HepG2 (cell line): ENCODE measurements around the gene LTB4R2. TPM values are rescaled to one million over a fixed set of nuclear protein-coding genes. Genes with fewer than 3 reads are reported as not detected.

ENCODE experiments used
- ATAD3A ChIP-seq: sonication (generic); formaldehyde crosslinking; IDR thresholded peaks from 2 replicates; pipeline ENCODE4 v1.4.0; 2020; ENCODE audit warnings: missing genetic modification reagents
- ATF5 ChIP-seq: sonication (generic); formaldehyde crosslinking; IDR thresholded peaks from 2 replicates; pipeline ENCODE4 v1.4.0; 2020; ENCODE audit warnings: mild to moderate bottlenecking, low read depth, missing genetic modification reagents
- IRF2 ChIP-seq: IDR thresholded peaks from 2 replicates; pipeline ENCODE4 v1.6.1; 2018; ENCODE audit warnings: missing genetic modification reagents, missing compliant biosample characterization
- KDM5A ChIP-seq: fragments of 200-600 bp; sonication (generic); IDR thresholded peaks from 2 replicates; pipeline ENCODE4 v1.7.0; 2018; ENCODE audit warnings: antibody characterized with exemption, mild to moderate bottlenecking, low read length, borderline replicate concordance
- PRDM10 ChIP-seq: sonication (generic); formaldehyde crosslinking; IDR thresholded peaks from 2 replicates; pipeline ENCODE4 v1.4.0; 2020; ENCODE audit warnings: low read depth, missing genetic modification reagents
- ZBTB33 ChIP-seq: sonication (generic); formaldehyde crosslinking; IDR thresholded peaks from 2 replicates; pipeline ENCODE4 v1.4.0; 2020; ENCODE audit warnings: missing genetic modification reagents
- ZMYM3 ChIP-seq: sonication (generic); formaldehyde crosslinking; IDR thresholded peaks from 2 replicates; pipeline ENCODE4 v1.5.1; 2020; ENCODE audit warnings: mild to moderate bottlenecking, missing genetic modification reagents
- ZNF318 ChIP-seq: sonication (generic); formaldehyde crosslinking; IDR thresholded peaks from 2 replicates; pipeline ENCODE4 v1.4.0; 2020; ENCODE audit warnings: mild to moderate bottlenecking, missing genetic modification reagents
- ZNF574 ChIP-seq: sonication (generic); formaldehyde crosslinking; IDR thresholded peaks from 2 replicates; pipeline ENCODE4 v1.4.0; 2020; ENCODE audit warnings: missing genetic modification reagents
- ZNF7 ChIP-seq: IDR thresholded peaks from 2 replicates; pipeline ENCODE4 v1.6.1; 2016; ENCODE audit warnings: missing biosample characterization, missing genetic modification reagents
- polyA plus RNA-seq, 8 experiments: library from polyadenylated mRNA; depleted of rRNA in 3 of 8; stranded (reverse) in 7 of 8; unstranded in 1 of 8; fragments of >200 nt; fragmentation: Illumina TruSeq in 4 of 8; extraction: Trizol in 4 of 8; gene quantifications; 2 replicates each; pipeline versions ENCODE4 v1.2.1 to v1.2.3, GENCODE V29; 2011 to 2016; ENCODE audit warnings: low read depth in 4 of 8, missing spikeins in 1 of 8, mixed read lengths in 1 of 8; ENCODE audit not compliant: insufficient read depth in 1 of 8
- total RNA-seq, 5 experiments: library from RNA; depleted of rRNA; stranded (reverse); fragments of >200 nt; fragmentation: Illumina TruSeq; extraction: Trizol; gene quantifications; 2 replicates each; pipeline ENCODE4 v1.2.3, GENCODE V29; 2016; ENCODE audit warnings: low read depth in 1 of 5

The LTB4R2 gene
- total and polyA plus RNA-seq, 2 of the 13 experiments (the other 11 are each of a cell fraction or from before 2014, with no cell fraction given), result 3.9 to 6.9 TPM

GRCh38 chr14:24271134-24271833, 38.7 kb upstream of the LTB4R2 start, which contains the start of gene RABGGTA (continued):
- TF ChIP-seq ZBTB33 (CRISPR knock-in tag), result peak; percentile 94
- TF ChIP-seq ZNF7 (CRISPR knock-in tag), result 0 out of 2 replicates have a peak, but pooled peaks have one; percentile 29
- TF ChIP-seq KDM5A, result peak; percentile 94
- peak; percentile 97 for TF ChIP-seq ATF5 (CRISPR knock-in tag)
- TF ChIP-seq ZNF318, result peak; percentile 98
- peak; percentile 21; the same call in 1 of the 2 replicates for TF ChIP-seq ZMYM3 (CRISPR knock-in tag)
- peak; percentile 100 for TF ChIP-seq IRF2 (CRISPR knock-in tag)
- peak; percentile 93 for TF ChIP-seq PRDM10 (CRISPR knock-in tag)
- TF ChIP-seq ATAD3A (CRISPR knock-in tag), result peak; percentile 52; the same call in 1 of the 2 replicates
- peak; percentile 100 for TF ChIP-seq ZNF574 (CRISPR knock-in tag)
